DOHH2 (cell line): Measurements from ENCODE around the gene PTPRN2.

Experiments used
- CTCF ChIP-seq: fragments of 200-600 bp; sonication (generic); IDR thresholded peaks from one replicate; pipeline ENCODE4 v1.5.1; 2014; ENCODE audit warnings: antibody characterized with exemption, mild to moderate bottlenecking, low read depth, low read length; ENCODE audit not compliant: poor library complexity, severe bottlenecking
- EZH2phosphoT487 ChIP-seq: fragments of 200-600 bp; sonication (generic); IDR thresholded peaks from 2 replicates; pipeline ENCODE4 v1.6.1; 2017; ENCODE audit warnings: borderline replicate concordance, mild to moderate bottlenecking, antibody characterized with exemption, low read length, moderate library complexity, mixed read lengths

- TF ChIP-seq CTCF, result no peak
- no peak for TF ChIP-seq EZH2phosphoT487
These were observed 683.9 kb downstream of the PTPRN2 start for GRCh38 chr7:157903710-157904109.
